Stimulated activated memory B cell treated with anti-CD40 and anti-IgM and Interleukin-4, amounts not matched to agents 10 μg/mL and 1 μg/mL and 100 μg/mL, for 72 hours (primary cell): ENCODE results near the gene GDA.

Experiments used
- ATAC-seq: fragments of 150-1000 bp; cut with Tn5 transposase; 2 replicates; pipeline ENCODE4 v1.10.0; 2021
- H3K27ac Mint-ChIP-seq: one replicate; pipeline ENCODE4 v1.8.0; 2022; ENCODE audit warnings: mild to moderate bottlenecking, mixed read lengths
- H3K27me3 Mint-ChIP-seq: one replicate; pipeline ENCODE4 v1.8.0; 2022; ENCODE audit warnings: mixed read lengths
- H3K36me3 Mint-ChIP-seq: one replicate; pipeline ENCODE4 v1.8.0; 2022; ENCODE audit warnings: mixed read lengths
- H3K4me1 Mint-ChIP-seq: one replicate; pipeline ENCODE4 v1.8.0; 2022; ENCODE audit warnings: mixed read lengths
- H3K4me3 Mint-ChIP-seq: one replicate; pipeline ENCODE4 v1.8.0; 2022; ENCODE audit warnings: mild to moderate bottlenecking, moderate library complexity, mixed read lengths
- H3K9me3 Mint-ChIP-seq: one replicate; pipeline ENCODE4 v1.8.0; 2022; ENCODE audit warnings: mixed read lengths

GDA gene

DNA sequence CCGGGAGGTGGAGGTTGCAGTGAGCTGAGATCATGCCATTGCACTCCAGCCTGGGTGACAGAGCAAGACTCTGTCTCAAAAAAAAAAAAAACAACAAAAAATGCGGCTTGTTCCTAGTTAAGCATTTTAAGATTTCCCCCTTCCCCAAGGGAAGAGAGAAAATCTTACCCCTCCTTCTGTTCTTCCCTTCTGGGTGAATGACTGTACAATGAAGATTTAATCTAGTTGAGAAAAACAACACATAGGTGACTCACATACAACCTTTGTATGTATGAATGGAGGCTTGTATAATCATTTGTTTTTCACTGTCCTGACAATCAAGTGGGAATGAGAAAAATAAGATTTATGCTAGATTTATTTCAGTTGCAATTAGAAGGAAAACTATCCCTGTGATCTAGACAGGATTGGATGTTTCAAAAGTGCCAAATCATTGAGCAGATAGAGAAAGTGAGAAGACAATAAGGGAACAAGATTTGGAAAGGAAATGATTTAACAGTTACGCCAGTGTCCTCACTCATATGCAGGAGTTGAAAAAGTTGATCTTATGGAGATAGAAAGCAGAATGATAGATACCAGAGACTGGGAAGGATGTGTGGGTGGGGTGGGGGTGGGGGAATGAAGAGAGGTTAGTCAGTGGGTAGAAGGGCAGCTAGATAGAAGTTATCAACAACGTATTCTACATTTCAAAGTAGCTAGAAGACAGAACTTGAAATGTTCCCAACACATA is 16.7 kb downstream of the GDA start:
- Mint-ChIP-seq H3K4me3 (no peak overlapping the region), H3K27me3 (no peaks in the 10 kb centered on the region), H3K27ac (no peak overlapping the region), H3K9me3 (peaks cover 4% of the 10 kb centered on the region), H3K4me1 (no peaks in the 10 kb centered on the region), H3K36me3 (no peaks in the 10 kb centered on the region)
- ATAC-seq, result no peak

- H3K36me3 Mint-ChIP-seq, result no peaks in the 10 kb centered on the region
- no peaks in the 10 kb centered on the region for H3K4me1 Mint-ChIP-seq
- no peak for ATAC-seq
- no peaks in the 10 kb centered on the region for H3K27me3 Mint-ChIP-seq
- H3K27ac Mint-ChIP-seq, result no peak overlapping the region
- no peak overlapping the region for H3K4me3 Mint-ChIP-seq
- no peaks in the 10 kb centered on the region for H3K9me3 Mint-ChIP-seq
Observed at GRCh38 chr9:72168075-72168474, 18.8 kb downstream of the GDA start.

- ATAC-seq, result no peak
Observed at GRCh38 chr9:72169178-72169577, 19.9 kb downstream of the GDA start.

GRCh38 chr9:72173080-72173479 is 23.8 kb downstream of the GDA start:
- H3K27ac Mint-ChIP-seq, result no peak overlapping the region
- no peak for ATAC-seq
- H3K27me3 Mint-ChIP-seq, result no peaks in the 10 kb centered on the region
- H3K36me3 Mint-ChIP-seq, result no peaks in the 10 kb centered on the region
- peaks cover 2% of the 10 kb centered on the region for H3K9me3 Mint-ChIP-seq
- H3K4me1 Mint-ChIP-seq, result no peaks in the 10 kb centered on the region
- no peak overlapping the region for H3K4me3 Mint-ChIP-seq

More at GRCh38 chr9:72169178-72169577, 19.9 kb downstream of the GDA start:
- no peak overlapping the region for H3K4me3 Mint-ChIP-seq
- H3K36me3 Mint-ChIP-seq, result no peaks in the 10 kb centered on the region
- no peaks in the 10 kb centered on the region for H3K9me3 Mint-ChIP-seq
- no peak overlapping the region for H3K27ac Mint-ChIP-seq
- no peaks in the 10 kb centered on the region for H3K4me1 Mint-ChIP-seq
- H3K27me3 Mint-ChIP-seq, result no peaks in the 10 kb centered on the region

GRCh38 chr9:72185561-72185960 is 36.3 kb downstream of the GDA start:
- no peak for ATAC-seq
- Mint-ChIP-seq H3K4me1 (no peaks in the 10 kb centered on the region), H3K27me3 (peaks cover 11% of the 10 kb centered on the region), H3K36me3 (no peaks in the 10 kb centered on the region), H3K9me3 (peaks cover 6% of the 10 kb centered on the region), H3K4me3 (no peak overlapping the region), H3K27ac (no peak overlapping the region)

- peaks cover 6% of the 10 kb centered on the region for H3K9me3 Mint-ChIP-seq
- peaks cover 19% of the 10 kb centered on the region for H3K27me3 Mint-ChIP-seq
- H3K4me3 Mint-ChIP-seq, result no peak overlapping the region
- no peak overlapping the region for H3K27ac Mint-ChIP-seq
- H3K4me1 Mint-ChIP-seq, result no peaks in the 10 kb centered on the region
- no peaks in the 10 kb centered on the region for H3K36me3 Mint-ChIP-seq
- ATAC-seq, result no peak
Observed at GRCh38 chr9:72187121-72187695, 38.0 kb downstream of the GDA start.

GRCh38 chr9:72188232-72188631 is 39.0 kb downstream of the GDA start:
- Mint-ChIP-seq H3K36me3 (no peaks in the 10 kb centered on the region), H3K27me3 (peaks cover 26% of the 10 kb centered on the region), H3K27ac (no peak overlapping the region), H3K4me1 (peaks cover 2% of the 10 kb centered on the region), H3K4me3 (no peak overlapping the region), H3K9me3 (peaks cover under 1% of the 10 kb centered on the region)
- ATAC-seq, result peak; percentile 34

DNA sequence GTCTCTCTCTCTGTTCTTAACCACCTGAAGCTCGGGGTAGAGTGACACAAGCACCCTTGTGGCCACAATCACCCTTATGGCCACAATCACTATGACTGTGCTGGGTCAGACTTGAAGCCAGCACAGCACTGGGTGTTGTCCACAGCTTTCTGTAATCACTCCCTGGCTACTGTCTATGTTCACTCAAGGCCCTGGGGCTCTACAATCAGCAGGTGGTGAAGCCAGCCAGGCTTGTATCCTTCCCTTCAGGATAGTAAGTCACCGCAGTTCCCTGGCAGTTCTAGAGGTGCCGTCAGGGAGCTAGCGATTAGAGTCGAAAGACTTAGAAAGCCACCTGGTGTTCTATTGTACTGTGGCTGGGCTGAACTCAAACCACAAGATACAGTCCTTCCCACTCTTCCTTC is 44.2 kb downstream of the GDA start:
- peak; percentile 51 for ATAC-seq
- no peaks in the 10 kb centered on the region for H3K9me3 Mint-ChIP-seq
- H3K27ac Mint-ChIP-seq, result no peak overlapping the region
- H3K4me1 Mint-ChIP-seq, result peaks cover 10% of the 10 kb centered on the region
- no peak overlapping the region for H3K4me3 Mint-ChIP-seq
- no peaks in the 10 kb centered on the region for H3K36me3 Mint-ChIP-seq
- peaks cover 25% of the 10 kb centered on the region for H3K27me3 Mint-ChIP-seq

GRCh38 chr9:72199238-72199637 is 50.0 kb downstream of the GDA start:
- Mint-ChIP-seq H3K9me3 (no peaks in the 10 kb centered on the region), H3K27ac (no peak overlapping the region), H3K36me3 (no peaks in the 10 kb centered on the region), H3K4me3 (no peak overlapping the region), H3K27me3 (peaks cover 9% of the 10 kb centered on the region), H3K4me1 (no peaks in the 10 kb centered on the region)
- ATAC-seq, result no peak

DNA sequence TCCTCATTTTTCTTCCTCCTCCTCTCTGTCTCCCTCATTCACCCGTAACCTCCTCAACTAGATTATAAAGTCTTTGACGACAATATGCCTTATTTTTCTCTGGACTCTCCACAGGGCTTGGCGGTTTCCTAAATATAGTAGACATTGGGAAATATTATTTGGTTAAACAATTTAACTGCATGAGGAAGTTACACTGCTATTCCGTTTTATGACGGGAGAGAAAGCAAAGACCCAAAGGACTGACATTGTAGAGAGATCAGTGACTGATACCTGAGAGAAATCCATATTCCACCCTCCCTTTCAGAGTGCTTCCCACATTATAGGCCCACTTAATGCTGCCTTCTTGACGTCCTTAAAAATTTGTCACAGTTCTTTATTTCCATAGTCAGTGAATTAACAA is 51.2 kb downstream of the GDA start:
- no peak for ATAC-seq
- no peak overlapping the region for H3K4me3 Mint-ChIP-seq
- H3K9me3 Mint-ChIP-seq, result no peaks in the 10 kb centered on the region
- H3K36me3 Mint-ChIP-seq, result no peaks in the 10 kb centered on the region
- H3K27me3 Mint-ChIP-seq, result peaks cover 9% of the 10 kb centered on the region
- no peak overlapping the region for H3K27ac Mint-ChIP-seq
- H3K4me1 Mint-ChIP-seq, result no peaks in the 10 kb centered on the region

- no peak overlapping the region for H3K4me3 Mint-ChIP-seq
- no peaks in the 10 kb centered on the region for H3K36me3 Mint-ChIP-seq
- peaks cover 3% of the 10 kb centered on the region for H3K4me1 Mint-ChIP-seq
- ATAC-seq, result no peak
- no peak overlapping the region for H3K27ac Mint-ChIP-seq
- H3K27me3 Mint-ChIP-seq, result peaks cover 9% of the 10 kb centered on the region
- no peaks in the 10 kb centered on the region for H3K9me3 Mint-ChIP-seq
Observed at GRCh38 chr9:72202009-72202408, 52.8 kb downstream of the GDA start.

DNA sequence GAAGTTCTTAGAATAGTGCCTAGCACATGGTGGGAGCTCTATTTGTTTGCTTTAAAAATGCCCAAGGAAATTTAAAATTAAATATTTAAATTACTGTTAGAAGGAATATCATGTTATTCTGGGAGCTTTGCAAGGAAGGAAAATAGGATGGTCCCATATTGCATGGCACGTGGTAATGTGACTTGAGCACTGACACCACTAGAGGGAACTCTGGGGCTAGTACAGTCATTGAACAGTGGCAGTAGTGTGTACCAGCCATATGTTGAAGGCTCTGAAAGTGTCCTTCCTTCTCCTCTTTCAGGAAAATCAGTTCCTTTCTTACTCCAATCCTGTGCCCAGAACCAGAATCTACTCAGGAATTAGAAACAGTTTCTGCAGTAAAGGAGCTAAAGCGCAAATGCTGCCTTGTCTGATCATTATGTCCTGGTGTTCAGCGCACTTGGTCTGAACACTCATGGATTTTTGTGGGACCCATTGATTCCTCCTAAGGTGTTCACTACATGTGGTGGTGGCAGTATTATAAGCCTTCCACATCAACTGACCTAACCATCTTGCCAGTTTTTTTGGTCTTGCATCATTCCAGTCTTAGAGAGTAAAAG is 54.1 kb downstream of the GDA start:
- ATAC-seq, result peak; percentile 53
- Mint-ChIP-seq H3K27ac (no peak overlapping the region), H3K4me1 (peaks cover 7% of the 10 kb centered on the region), H3K36me3 (no peaks in the 10 kb centered on the region), H3K9me3 (no peaks in the 10 kb centered on the region), H3K27me3 (peaks cover 9% of the 10 kb centered on the region), H3K4me3 (no peak overlapping the region)

DNA sequence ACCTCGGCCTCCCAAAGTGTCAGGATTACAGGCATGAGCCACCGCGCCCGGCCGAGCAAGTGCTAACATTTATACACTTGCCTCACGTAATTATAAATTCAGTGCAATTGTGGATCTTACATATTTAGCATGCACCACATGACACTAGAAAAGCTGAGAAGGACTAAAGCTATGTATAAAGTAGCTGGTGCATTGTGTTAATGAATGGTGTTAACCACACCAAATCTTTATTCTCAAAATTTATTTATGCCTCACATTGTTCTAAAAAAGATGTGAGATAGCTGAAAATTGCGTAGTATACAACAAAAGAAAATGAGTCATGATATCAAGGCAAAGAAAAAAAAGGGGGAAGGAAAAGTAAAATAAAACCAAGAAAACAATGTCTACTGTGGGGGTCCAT is 54.8 kb downstream of the GDA start:
- no peak overlapping the region for H3K4me3 Mint-ChIP-seq
- peaks cover 9% of the 10 kb centered on the region for H3K27me3 Mint-ChIP-seq
- ATAC-seq, result no peak
- peaks cover 7% of the 10 kb centered on the region for H3K4me1 Mint-ChIP-seq
- no peaks in the 10 kb centered on the region for H3K36me3 Mint-ChIP-seq
- no peak overlapping the region for H3K27ac Mint-ChIP-seq
- H3K9me3 Mint-ChIP-seq, result no peaks in the 10 kb centered on the region

DNA sequence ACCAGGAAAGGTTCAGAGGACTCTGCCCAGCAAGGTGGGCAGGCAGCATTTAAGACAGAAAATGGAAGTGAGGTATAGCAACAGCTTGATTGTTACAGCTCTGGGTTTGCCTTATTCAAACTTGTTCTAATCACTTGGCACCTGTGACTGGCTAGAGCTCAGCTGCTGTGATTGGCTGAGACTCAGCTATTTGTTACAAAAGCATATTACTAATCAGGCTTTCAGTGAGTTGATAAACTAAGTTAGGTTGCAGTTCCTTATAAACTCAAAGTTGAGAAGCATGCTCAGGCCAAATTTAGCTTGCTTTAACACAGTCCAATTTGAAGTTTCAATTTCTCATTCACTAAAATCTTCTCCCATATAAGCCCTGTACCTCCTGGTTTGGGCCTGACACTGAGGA is 56.3 kb downstream of the GDA start:
- H3K27ac Mint-ChIP-seq, result no peak overlapping the region
- peak; percentile 21 for ATAC-seq
- H3K4me1 Mint-ChIP-seq, result peaks cover 7% of the 10 kb centered on the region
- H3K27me3 Mint-ChIP-seq, result peaks cover 2% of the 10 kb centered on the region
- H3K4me3 Mint-ChIP-seq, result no peak overlapping the region
- no peaks in the 10 kb centered on the region for H3K9me3 Mint-ChIP-seq
- no peaks in the 10 kb centered on the region for H3K36me3 Mint-ChIP-seq

GRCh38 chr9:72207278-72207677 is 58.0 kb downstream of the GDA start:
- H3K9me3 Mint-ChIP-seq, result no peaks in the 10 kb centered on the region
- no peak for ATAC-seq
- no peak overlapping the region for H3K27ac Mint-ChIP-seq
- H3K36me3 Mint-ChIP-seq, result no peaks in the 10 kb centered on the region
- H3K4me3 Mint-ChIP-seq, result no peak overlapping the region
- peaks cover 12% of the 10 kb centered on the region for H3K27me3 Mint-ChIP-seq
- H3K4me1 Mint-ChIP-seq, result peaks cover 7% of the 10 kb centered on the region

GRCh38 chr9:72210522-72210921 is 61.3 kb downstream of the GDA start:
- H3K27ac Mint-ChIP-seq, result no peak overlapping the region
- no peak overlapping the region for H3K4me3 Mint-ChIP-seq
- peaks cover 7% of the 10 kb centered on the region for H3K4me1 Mint-ChIP-seq
- ATAC-seq, result no peak
- no peaks in the 10 kb centered on the region for H3K36me3 Mint-ChIP-seq
- no peaks in the 10 kb centered on the region for H3K9me3 Mint-ChIP-seq
- H3K27me3 Mint-ChIP-seq, result peaks cover 20% of the 10 kb centered on the region
